Measurements from ENCODE around the gene MAP3K7.

DNA sequence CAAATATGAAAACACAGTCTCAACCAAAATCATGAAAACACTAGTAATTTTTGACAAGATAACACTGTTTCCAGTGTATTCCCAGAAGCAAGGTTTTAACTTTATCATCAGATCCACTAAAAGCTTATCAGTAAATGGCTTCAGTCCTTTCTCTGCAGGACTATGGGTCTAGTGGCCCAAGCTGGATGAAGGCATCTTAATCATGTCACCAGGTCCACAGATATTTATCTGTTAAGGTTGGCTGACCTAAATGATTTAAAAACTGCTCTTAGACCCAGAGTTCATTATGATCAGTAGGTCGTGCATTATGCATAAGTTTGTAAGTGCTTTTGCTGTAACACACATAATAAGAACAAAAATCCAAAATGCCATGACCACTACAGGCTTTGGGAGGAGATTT is 118.0 kb downstream of the MAP3K7 start:
- no peak for TF ChIP-seq CTCF (IDR thresholded peaks at IDR 0.05)
- TF ChIP-seq POLR2A (IDR thresholded peaks at IDR 0.05), result no peak
- TF ChIP-seq POLR2AphosphoS5 (IDR thresholded peaks at IDR 0.05), result no peak
- no peak for TF ChIP-seq EP300 (IDR thresholded peaks at IDR 0.05)

All from gastroesophageal sphincter (tissue), 3 donors.